Pancreas (tissue), 10 donors: ENCODE data around the gene DCHS1. TPM values are rescaled to one million over a fixed set of nuclear protein-coding genes. Genes with fewer than 3 reads are reported as not detected.
A peak's percentile ranks its signal among the peaks of the same experiment; 100 is the strongest.

Experiments
- ATAC-seq, 4 donors: fragments of 200-7000 bp; cut with Tn5 transposase; one replicate each; pipeline versions ENCODE4 v1.8.0 to v1.9.1; 2020; ENCODE audit warnings: mild to moderate bottlenecking in 4 of 4, moderate library complexity in 4 of 4
- DNase-seq, 6 donors: peaks; one replicate each; pipeline ENCODE4 v3.0.0-alpha.2; 2020
- FAIRE-seq: peaks from 2 replicates; lab custom pipeline; 2012; peaks lifted over from hg19 to GRCh38; lab: Jason Lieb, UNC
- H3K27ac ChIP-seq, 4 donors: fragments of 200-600 bp; sonication (generic); 1 replicate in 3 of 4; 2 replicates in 1 of 4; pipeline versions ENCODE4 v1.5.0 to v1.8.0; 2020
- H3K27me3 ChIP-seq, 4 donors: fragments of 200-600 bp; one replicate each; pipeline ENCODE4 v1.8.0; 2021
- H3K36me3 ChIP-seq, 3 donors: fragments of 200-600 bp; sonication (generic) in 1 of 3; one replicate each; pipeline versions ENCODE4 v1.5.0 to v1.8.0; 2020 to 2021
- H3K4me1 ChIP-seq, 3 donors: fragments of 200-600 bp; one replicate each; pipeline ENCODE4 v1.8.0; 2021
- H3K4me3 ChIP-seq, 4 donors: fragments of 200-600 bp; sonication (generic) in 2 of 4; one replicate each; pipeline versions ENCODE4 v1.5.0 to v1.8.0; 2020 to 2021
- H3K9me3 ChIP-seq, 4 donors: fragments of 200-600 bp; one replicate each; pipeline ENCODE4 v1.8.0; 2021
- WGBS, 2 donors: extraction: QIAGEN DNeasy Blood & Tissue Kit; methylation state at CpG; one replicate each; pipeline ENCODE4 v1.1.7; 2013; 5-methylcytosine and 5-hydroxymethylcytosine counted together
- intact Hi-C, 3 donors: fragments of 100-400 bp; cut with DNase I; formaldehyde crosslinking; loops; one replicate each; pipeline versions ENCODE4 v1.11.1 to v1.14.2; 2022
- polyA plus RNA-seq, 2 donors: library from polyadenylated mRNA; stranded (reverse); fragments of 200-250 nt; gene quantifications; one replicate each; pipeline ENCODE4 v1.2.3, GENCODE V29; 2013
- total RNA-seq, 6 donors: library from RNA; stranded (reverse); fragmentation: NEBNext Ultra II Directional in 4 of 6; extraction: Animal tissue kit (Norgen Biotek cat#: 25700) in 4 of 6; gene quantifications; one replicate each; pipeline versions ENCODE4 v1.2.1 to v1.2.4, GENCODE V29; 2021 to 2023
- TF ChIP-seq, protein P1 (sequence below), 4 donors: fragments of 200-600 bp; sonication (generic) in 3 of 4; IDR thresholded peaks; one replicate each; pipeline versions ENCODE4 v1.5.0 to v1.8.0; 2021; ENCODE audit warnings: antibody characterized with exemption in 4 of 4
- donor health status: healthy with polysubstance abuse.
- donor health status: DM: no; HTN: no; CAD: no; lungs with moderate emphysema.
- donor health status: DM: no; HTN: no; CAD: no.
- donor health status: control.
- donor health status: control.
- donor health status: Bipolar disorder and iron deficiency.
- donor health status: DM: yes; HTN: yes; CAD: no.
- donor health status: DM: no; HTN: no; CAD: no.
- donor health status: DM: no; HTN: no; CAD: no.
- donor health status: DM: yes; HTN: yes; CAD: no.

Gene DCHS1
- total and polyA plus RNA-seq, 8 donors, result 2.3 to 4.8 (median 3.7) TPM

DNA sequence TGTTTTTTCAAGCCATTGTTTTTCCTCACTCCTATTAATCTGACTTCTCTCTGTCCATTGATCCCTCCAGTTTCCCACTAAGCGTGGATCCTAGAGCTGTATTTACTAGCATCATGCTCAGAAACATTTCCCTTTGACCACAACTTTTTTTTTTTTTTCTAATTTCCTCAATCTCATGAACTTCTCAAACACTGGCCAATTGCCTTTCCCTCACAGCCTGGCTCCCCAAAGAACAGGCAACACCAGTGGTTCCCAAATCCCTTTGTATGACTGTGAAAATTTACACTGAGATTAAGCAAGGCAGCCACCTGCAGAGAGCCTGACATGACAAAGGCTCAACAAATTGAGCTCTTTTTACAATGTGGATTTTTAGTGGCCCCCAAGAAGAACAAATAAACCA lies 35.0 kb downstream of the DCHS1 start:
- no peak for DNase-seq
- H3K4me3 ChIP-seq, result no peak overlapping the region

DNA sequence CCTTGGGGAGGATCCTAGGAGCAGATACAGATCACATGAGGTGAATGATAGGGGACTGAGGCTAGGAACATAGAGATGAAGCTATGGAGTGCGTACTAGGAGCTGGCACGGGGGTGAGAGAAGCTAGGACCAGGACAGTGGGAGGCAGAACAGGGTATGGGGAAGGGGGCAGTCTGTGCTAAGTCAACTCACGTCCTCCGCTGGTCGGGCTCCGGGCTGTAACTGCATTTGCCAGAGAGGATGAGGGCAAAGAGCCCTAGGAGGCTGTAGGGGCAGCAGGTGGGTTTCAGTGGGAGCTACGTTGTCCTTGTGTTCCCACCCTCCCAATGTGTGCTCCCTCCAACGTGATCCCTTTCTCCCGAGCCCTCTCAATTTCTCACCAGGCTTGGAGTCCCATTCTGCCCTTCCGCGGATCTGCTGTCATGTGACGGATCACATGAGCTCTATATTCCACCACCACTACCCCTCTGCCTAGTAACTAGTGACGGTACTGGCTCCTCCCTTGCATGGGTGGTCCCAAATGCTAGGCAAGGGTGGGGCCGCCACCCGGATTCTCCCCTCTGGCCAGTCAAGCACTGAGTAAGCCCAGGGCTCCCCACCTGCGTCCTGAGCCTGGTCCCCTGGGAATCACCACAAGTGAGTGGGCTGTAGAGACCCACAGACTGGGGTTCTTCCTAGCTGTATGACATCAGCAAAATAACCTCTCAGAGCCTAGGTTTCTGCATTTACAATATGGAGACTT lies 36.4 kb downstream of the DCHS1 start, which contains the start of gene TPP1:
TPP1 (minus strand) TSS at position 419 of the 742 bp plus-strand sequence; CDS start at position 397, 22 bp downstream.
- TF ChIP-seq, protein P1, sequence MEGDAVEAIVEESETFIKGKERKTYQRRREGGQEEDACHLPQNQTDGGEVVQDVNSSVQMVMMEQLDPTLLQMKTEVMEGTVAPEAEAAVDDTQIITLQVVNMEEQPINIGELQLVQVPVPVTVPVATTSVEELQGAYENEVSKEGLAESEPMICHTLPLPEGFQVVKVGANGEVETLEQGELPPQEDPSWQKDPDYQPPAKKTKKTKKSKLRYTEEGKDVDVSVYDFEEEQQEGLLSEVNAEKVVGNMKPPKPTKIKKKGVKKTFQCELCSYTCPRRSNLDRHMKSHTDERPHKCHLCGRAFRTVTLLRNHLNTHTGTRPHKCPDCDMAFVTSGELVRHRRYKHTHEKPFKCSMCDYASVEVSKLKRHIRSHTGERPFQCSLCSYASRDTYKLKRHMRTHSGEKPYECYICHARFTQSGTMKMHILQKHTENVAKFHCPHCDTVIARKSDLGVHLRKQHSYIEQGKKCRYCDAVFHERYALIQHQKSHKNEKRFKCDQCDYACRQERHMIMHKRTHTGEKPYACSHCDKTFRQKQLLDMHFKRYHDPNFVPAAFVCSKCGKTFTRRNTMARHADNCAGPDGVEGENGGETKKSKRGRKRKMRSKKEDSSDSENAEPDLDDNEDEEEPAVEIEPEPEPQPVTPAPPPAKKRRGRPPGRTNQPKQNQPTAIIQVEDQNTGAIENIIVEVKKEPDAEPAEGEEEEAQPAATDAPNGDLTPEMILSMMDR (IDR thresholded peaks at IDR 0.05), result no peak
- H3K4me1 ChIP-seq, result peaks cover 0 to 13% (median 5%) of the 10 kb centered on the region in 3 donors
- H3K27me3 ChIP-seq, result no peaks in the 10 kb centered on the region
- peak; percentile 82 to 95 (median 90) for DNase-seq
- WGBS, 2 donors, result 0% methylated on average over 16 of the region's 16 CpGs
- H3K27ac ChIP-seq, result peak within 1 kb of the TSS; percentile 47 to 89 (median 59)
- ATAC-seq, result peak; percentile 97 to 99 (median 98)
- H3K9me3 ChIP-seq, result no peaks in the 10 kb centered on the region
- peak within 1 kb of the TSS; percentile 48 to 83 (median 65) for H3K4me3 ChIP-seq
- intact Hi-C loops, result loop anchor here in 1 of 3 donors (10.0 kb wide), 1 partner anchor 66 kb away; the partner anchor contains the start of gene MRPL17
- H3K36me3 ChIP-seq, result no peaks in the 10 kb centered on the region
- FAIRE-seq, result peak; percentile 93

More for the DNA sequence above, 35.0 kb downstream of the DCHS1 start:
- no peaks in the 10 kb centered on the region for H3K36me3 ChIP-seq
- ATAC-seq (no peak), FAIRE-seq (no peak)
- H3K27ac ChIP-seq, result no peak overlapping the region
- no peaks in the 10 kb centered on the region for H3K27me3 ChIP-seq
- H3K4me1 ChIP-seq, result peaks cover 4 to 13% (median 5%) of the 10 kb centered on the region in 3 donors
- TF ChIP-seq, protein P1 (IDR thresholded peaks at IDR 0.05), result no peak
- intact Hi-C loops, result no loop called here
- H3K9me3 ChIP-seq, result no peaks in the 10 kb centered on the region
- 45 to 97% methylated on average over 1 of the region's 1 CpG for WGBS, 2 donors

DNA sequence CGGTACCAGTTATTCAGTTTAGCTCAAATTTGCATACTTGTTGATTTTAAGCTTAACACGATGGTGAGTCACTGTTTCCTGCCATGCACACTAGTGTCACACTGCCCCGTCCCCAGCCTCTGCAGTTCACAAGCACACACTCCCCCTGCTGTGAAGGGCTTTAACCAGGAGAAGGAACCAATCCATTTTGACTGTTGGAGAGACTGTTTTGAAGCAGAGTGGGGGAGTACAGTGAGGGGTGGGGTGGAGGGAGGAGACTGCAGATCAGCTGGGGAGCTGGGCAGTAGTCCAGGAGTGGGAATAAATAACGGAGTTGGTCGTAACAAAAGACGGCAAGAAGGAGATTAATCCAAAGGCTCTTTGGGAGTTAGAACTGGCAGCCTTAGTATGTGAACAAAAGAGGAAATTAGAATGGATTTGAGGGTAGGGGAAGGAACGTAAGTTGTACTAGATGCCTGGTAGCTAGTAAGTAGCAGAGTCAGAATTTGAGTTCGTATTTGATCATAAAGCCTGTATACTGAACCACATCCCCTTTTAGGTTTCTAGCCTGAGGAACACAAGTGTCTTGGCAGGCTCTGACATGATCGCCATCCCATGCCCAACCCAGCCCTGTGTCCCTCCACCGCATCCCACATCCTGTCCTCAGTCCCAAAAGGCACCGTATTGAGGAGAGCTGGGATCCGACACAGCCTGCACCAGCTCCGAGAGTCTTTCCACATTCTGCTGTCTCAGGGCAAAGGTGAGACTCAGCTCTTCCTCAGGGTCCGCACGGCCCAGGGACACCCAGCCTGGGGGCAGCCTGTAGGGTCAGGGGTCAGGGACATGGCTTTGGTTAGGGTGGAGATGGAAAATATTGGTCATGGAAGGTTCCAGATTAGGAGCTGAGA lies 37.2 kb downstream of the DCHS1 start:
- H3K27me3 ChIP-seq, result no peaks in the 10 kb centered on the region
- H3K9me3 ChIP-seq, result no peaks in the 10 kb centered on the region
- intact Hi-C loops, result loop anchor here in 1 of 3 donors (10.0 kb wide), 1 partner anchor 66 kb away; the partner anchor contains the start of gene MRPL17
- WGBS, 2 donors, result 19 to 30% methylated on average over 15 of the region's 15 CpGs
- peak overlapping the region; percentile 47 to 89 (median 59) for H3K27ac ChIP-seq
- H3K4me3 ChIP-seq, result peak overlapping the region; percentile 48 to 83 (median 65)
- TF ChIP-seq, protein P1 (IDR thresholded peaks at IDR 0.05), result no peak
- H3K36me3 ChIP-seq, result no peaks in the 10 kb centered on the region
- peak in 3 of 4 donors; percentile 3 to 35 (median 13) for ATAC-seq
- DNase-seq, result peak in 3 of 6 donors; percentile 29 to 52 (median 43)
- H3K4me1 ChIP-seq, result peaks cover 0 to 17% (median 8%) of the 10 kb centered on the region in 3 donors
- FAIRE-seq, result no peak

DNA sequence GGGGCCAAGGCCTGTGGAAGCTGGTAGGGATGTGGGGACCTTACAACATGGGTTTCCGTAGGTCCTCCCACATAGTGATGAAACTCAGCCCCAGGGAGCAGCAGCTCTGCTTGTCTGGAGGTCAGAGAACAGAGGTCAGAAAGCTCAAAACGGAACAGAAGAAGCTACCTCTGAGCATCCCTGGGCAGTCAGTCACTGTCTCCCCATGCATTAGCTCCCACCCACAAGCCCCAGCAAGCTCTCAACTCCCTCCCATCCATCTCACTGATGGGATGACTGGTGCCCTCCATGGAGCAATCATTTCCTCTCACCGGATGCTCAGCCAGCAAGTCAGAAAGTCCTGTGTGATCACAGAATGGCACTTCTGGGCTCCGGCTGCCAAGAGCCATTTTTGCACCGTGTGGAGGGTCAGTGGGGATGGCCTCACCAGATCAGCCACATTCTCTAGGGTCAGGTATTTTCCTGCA lies 38.3 kb downstream of the DCHS1 start:
- peak overlapping the region in 1 of 4 donors; percentile 48 for H3K4me3 ChIP-seq
- no peak for ATAC-seq
- H3K36me3 ChIP-seq, result no peaks in the 10 kb centered on the region
- H3K27me3 ChIP-seq, result no peaks in the 10 kb centered on the region
- peaks cover 0 to 22% (median 16%) of the 10 kb centered on the region in 3 donors for H3K4me1 ChIP-seq
- peak in 1 of 6 donors; percentile 22 for DNase-seq
- H3K9me3 ChIP-seq, result no peaks in the 10 kb centered on the region
- TF ChIP-seq, protein P1 (IDR thresholded peaks at IDR 0.05), result no peak
- intact Hi-C loops, result loop anchor here in 1 of 3 donors (10.0 kb wide), 1 partner anchor 67 kb away; the partner anchor contains the start of gene MRPL17
- no peak for FAIRE-seq
- 84 to 89% methylated on average over 5 of the region's 5 CpGs for WGBS, 2 donors
- no peak overlapping the region for H3K27ac ChIP-seq
